ENCODE measurements around the gene CCL22.

The CCL22 gene

GRCh38 chr16:57366544-57367040 is 8.0 kb downstream of the CCL22 start:
- Mint-ChIP-seq H3K36me3 (ENCODE audit: low read depth) (no peaks in the 10 kb centered on the region), H3K27ac (no peak overlapping the region), H3K4me1 (no peaks in the 10 kb centered on the region), H3K9me3 (no peaks in the 10 kb centered on the region), H3K4me3 (no peak overlapping the region), H3K27me3 (ENCODE audit: low read depth) (peaks cover 20% of the 10 kb centered on the region)
- no peak for TF ChIP-seq CTCF (IDR thresholded peaks at IDR 0.05; ENCODE audit: unreplicated experiment in 3 of 3)

- no peak overlapping the region for H3K4me3 Mint-ChIP-seq
- no peak overlapping the region for H3K27ac Mint-ChIP-seq
- no peaks in the 10 kb centered on the region for H3K36me3 Mint-ChIP-seq (ENCODE audit: low read depth)
- peaks cover 20% of the 10 kb centered on the region for H3K27me3 Mint-ChIP-seq (ENCODE audit: low read depth)
- TF ChIP-seq CTCF (IDR thresholded peaks at IDR 0.05; ENCODE audit: unreplicated experiment in 3 of 3): no peak
- H3K4me1 Mint-ChIP-seq: no peaks in the 10 kb centered on the region
- no peaks in the 10 kb centered on the region for H3K9me3 Mint-ChIP-seq
Observed at GRCh38 chr16:57367116-57367752, 8.7 kb downstream of the CCL22 start.

- no peaks in the 10 kb centered on the region for H3K36me3 Mint-ChIP-seq (ENCODE audit: low read depth)
- no peak for TF ChIP-seq CTCF (IDR thresholded peaks at IDR 0.05; ENCODE audit: unreplicated experiment in 3 of 3)
- H3K4me1 Mint-ChIP-seq: peaks cover 20% of the 10 kb centered on the region
- H3K4me3 Mint-ChIP-seq: peak overlapping the region; percentile 76 to 88 (median 87)
- H3K9me3 Mint-ChIP-seq: no peaks in the 10 kb centered on the region
- peaks cover 7% of the 10 kb centered on the region for H3K27me3 Mint-ChIP-seq (ENCODE audit: low read depth)
- H3K27ac Mint-ChIP-seq: peak overlapping the region; percentile 80 to 93 (median 92)
Observed at GRCh38 chr16:57371494-57372371, 13.2 kb downstream of the CCL22 start.

GRCh38 chr16:57372372-57373116 is 14.0 kb downstream of the CCL22 start, which contains the start of gene CX3CL1:
CX3CL1 (plus strand) TSS chr16:57372490; CDS start chr16:57372569, 79 bp downstream.
- no peaks in the 10 kb centered on the region for H3K36me3 Mint-ChIP-seq (ENCODE audit: low read depth)
- peak within 1 kb of the TSS; percentile 80 to 93 (median 92) for H3K27ac Mint-ChIP-seq
- TF ChIP-seq CTCF (IDR thresholded peaks at IDR 0.05; ENCODE audit: unreplicated experiment in 3 of 3): peak; percentile 28 to 39 (median 31)
- peaks cover 3% of the 10 kb centered on the region for H3K27me3 Mint-ChIP-seq (ENCODE audit: low read depth)
- H3K4me3 Mint-ChIP-seq: peak within 1 kb of the TSS; percentile 76 to 88 (median 87)
- no peaks in the 10 kb centered on the region for H3K9me3 Mint-ChIP-seq
- H3K4me1 Mint-ChIP-seq: peaks cover 23% of the 10 kb centered on the region

- H3K9me3 Mint-ChIP-seq: no peaks in the 10 kb centered on the region
- TF ChIP-seq CTCF (IDR thresholded peaks at IDR 0.05; ENCODE audit: unreplicated experiment in 3 of 3): no peak
- H3K4me1 Mint-ChIP-seq: peaks cover 30% of the 10 kb centered on the region
- H3K27ac Mint-ChIP-seq: peak overlapping the region; percentile 80 to 93 (median 92)
- peak overlapping the region; percentile 76 to 88 (median 87) for H3K4me3 Mint-ChIP-seq
- peaks cover 3% of the 10 kb centered on the region for H3K27me3 Mint-ChIP-seq (ENCODE audit: low read depth)
- H3K36me3 Mint-ChIP-seq (ENCODE audit: low read depth): no peaks in the 10 kb centered on the region
Observed at GRCh38 chr16:57373117-57373947, 14.7 kb downstream of the CCL22 start.
